OCI-LY7 (cell line): ENCODE results near the gene KIF1B. TPM values are rescaled to one million over a fixed set of nuclear protein-coding genes. Genes with fewer than 3 reads are reported as not detected.

ENCODE experiments used
- BruUV-seq: library from RNA; stranded (reverse); fragments of 400-500 nt; replicated peaks from 2 replicates; lab custom pipeline; 2021; lab: Mats Ljungman, UMichigan
- CTCF ChIA-PET: fragments of 300-600 bp; sonication (Branson Sonifier 250); formaldehyde crosslinking; loops from one replicate; lab custom pipeline; 2022; ENCODE audit warnings: antibody characterized with exemption; ENCODE audit not compliant: unreplicated experiment; lab: Charles Lee
- POLR2A ChIA-PET: fragments of 300-600 bp; sonication (Branson Sonifier 250); formaldehyde crosslinking; loops from one replicate; lab custom pipeline; 2022; ENCODE audit warnings: antibody characterized with exemption; lab: Charles Lee
- DNase-seq: peaks from one replicate; pipeline ENCODE4 v3.0.0-alpha.2; 2015; ENCODE audit warnings: low spot score
- H2AFZ ChIP-seq: fragments of 200-600 bp; sonication (generic), shearing (Covaris generic); 2 replicates; pipeline ENCODE4 v1.6.1; 2014; ENCODE audit warnings: mild to moderate bottlenecking, antibody characterized with exemption, low read length, moderate library complexity
- H3K27ac ChIP-seq: fragments of 200-600 bp; sonication (generic); 2 replicates; pipeline ENCODE4 v1.5.1; 2014; ENCODE audit warnings: mixed run types, low read depth, mild to moderate bottlenecking, moderate library complexity, low read length, inconsistent platforms; ENCODE audit not compliant: poor library complexity, severe bottlenecking
- H3K36me3 ChIP-seq: fragments of 200-600 bp; sonication (generic); 2 replicates; pipeline ENCODE4 v1.6.1; 2014; ENCODE audit warnings: mild to moderate bottlenecking, antibody characterized with exemption, low read length, moderate library complexity, mixed read lengths; ENCODE audit not compliant: insufficient read depth
- H3K4me1 ChIP-seq: fragments of 200-600 bp; sonication (generic); 2 replicates; pipeline ENCODE4 v1.5.1; 2014; ENCODE audit warnings: mild to moderate bottlenecking, low read length; ENCODE audit not compliant: insufficient read depth, poor library complexity, severe bottlenecking
- H3K4me2 ChIP-seq: fragments of 200-600 bp; sonication (generic); 2 replicates; pipeline ENCODE4 v1.6.1; 2014; ENCODE audit warnings: mild to moderate bottlenecking, low read length
- H3K4me3 ChIP-seq: fragments of 200-600 bp; sonication (generic); 2 replicates; pipeline ENCODE4 v1.5.1; 2014; ENCODE audit warnings: mild to moderate bottlenecking, low read depth, low read length; ENCODE audit not compliant: poor library complexity, severe bottlenecking
- H3K79me2 ChIP-seq: fragments of 200-600 bp; sonication (generic); 2 replicates; pipeline ENCODE4 v1.6.1; 2016; ENCODE audit warnings: low read depth, mild to moderate bottlenecking, low read length, moderate library complexity, mixed read lengths; ENCODE audit not compliant: insufficient read depth
- H3K9me2 ChIP-seq: fragments of 200-600 bp; sonication (generic); 2 replicates; pipeline ENCODE4 v1.6.1; 2016; ENCODE audit warnings: mild to moderate bottlenecking, low read length, mixed read lengths; ENCODE audit not compliant: insufficient read depth
- H3K9me3 ChIP-seq: fragments of 200-600 bp; sonication (generic); 2 replicates; pipeline ENCODE4 v1.6.1; 2014; ENCODE audit warnings: mild to moderate bottlenecking, mixed run types, low read length, mixed read lengths
- H4K20me1 ChIP-seq: fragments of 200-600 bp; sonication (generic); 2 replicates; pipeline ENCODE4 v1.6.1; 2014; ENCODE audit warnings: mild to moderate bottlenecking, antibody characterized with exemption, low read length, moderate library complexity, mixed read lengths; ENCODE audit not compliant: insufficient read depth
- EZH2phosphoT487 ChIP-seq: fragments of 200-600 bp; sonication (generic); IDR thresholded peaks from 2 replicates; pipeline ENCODE4 v1.6.1; 2018; ENCODE audit warnings: low read depth, borderline replicate concordance, mild to moderate bottlenecking, mixed run types, antibody characterized with exemption, low read length, moderate library complexity, mixed read lengths
- intact Hi-C: fragments of 100-400 bp; cut with micrococcal nuclease; formaldehyde crosslinking; loops from one replicate; pipeline ENCODE4 v1.10.0; 2022; ENCODE audit not compliant: unreplicated experiment
- total RNA-seq, 2 experiments: library from RNA; depleted of rRNA in 1 of 2; stranded (reverse); fragments of >200 nt in 1 of 2; shearing (Covaris generic) in 1 of 2; gene quantifications; 2 replicates each; pipeline ENCODE4 v1.2.3, GENCODE V29; 2014 to 2022
- TF ChIP-seq, protein P1 (sequence below): fragments of 200-600 bp; sonication (generic); conservative IDR thresholded peaks from 2 replicates; pipeline ENCODE4 v1.5.1; 2014; ENCODE audit warnings: mild to moderate bottlenecking, antibody characterized with exemption, low read length, moderate library complexity, mixed read lengths

Gene KIF1B
- total RNA-seq, 2 experiments from 2014 or later, result 3.8 to 4.8 TPM

- Histone ChIP-seq H3K27ac (no peak overlapping the region), H3K4me3 (no peak overlapping the region), H3K4me1 (no peaks in the 10 kb centered on the region), H3K4me2 (no peak overlapping the region), H3K36me3 (no peaks in the 10 kb centered on the region), H3K9me3 (no peaks in the 10 kb centered on the region), H2AFZ (no peak overlapping the region), H3K79me2 (no peaks in the 10 kb centered on the region), H3K9me2 (no peaks in the 10 kb centered on the region), H4K20me1 (no peaks in the 10 kb centered on the region)
- TF ChIP-seq, protein P1, sequence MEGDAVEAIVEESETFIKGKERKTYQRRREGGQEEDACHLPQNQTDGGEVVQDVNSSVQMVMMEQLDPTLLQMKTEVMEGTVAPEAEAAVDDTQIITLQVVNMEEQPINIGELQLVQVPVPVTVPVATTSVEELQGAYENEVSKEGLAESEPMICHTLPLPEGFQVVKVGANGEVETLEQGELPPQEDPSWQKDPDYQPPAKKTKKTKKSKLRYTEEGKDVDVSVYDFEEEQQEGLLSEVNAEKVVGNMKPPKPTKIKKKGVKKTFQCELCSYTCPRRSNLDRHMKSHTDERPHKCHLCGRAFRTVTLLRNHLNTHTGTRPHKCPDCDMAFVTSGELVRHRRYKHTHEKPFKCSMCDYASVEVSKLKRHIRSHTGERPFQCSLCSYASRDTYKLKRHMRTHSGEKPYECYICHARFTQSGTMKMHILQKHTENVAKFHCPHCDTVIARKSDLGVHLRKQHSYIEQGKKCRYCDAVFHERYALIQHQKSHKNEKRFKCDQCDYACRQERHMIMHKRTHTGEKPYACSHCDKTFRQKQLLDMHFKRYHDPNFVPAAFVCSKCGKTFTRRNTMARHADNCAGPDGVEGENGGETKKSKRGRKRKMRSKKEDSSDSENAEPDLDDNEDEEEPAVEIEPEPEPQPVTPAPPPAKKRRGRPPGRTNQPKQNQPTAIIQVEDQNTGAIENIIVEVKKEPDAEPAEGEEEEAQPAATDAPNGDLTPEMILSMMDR, result no peak
- no peak for TF ChIP-seq EZH2phosphoT487
- intact Hi-C loops, result no loop called here
- ChIA-PET CTCF (no interaction called here), POLR2A (no interaction called here)
- DNase-seq, result no peak
- BruUV-seq, result no TSS peak
Observed at GRCh38 chr1:10291705-10292104, 81.3 kb downstream of the KIF1B start.

DNA sequence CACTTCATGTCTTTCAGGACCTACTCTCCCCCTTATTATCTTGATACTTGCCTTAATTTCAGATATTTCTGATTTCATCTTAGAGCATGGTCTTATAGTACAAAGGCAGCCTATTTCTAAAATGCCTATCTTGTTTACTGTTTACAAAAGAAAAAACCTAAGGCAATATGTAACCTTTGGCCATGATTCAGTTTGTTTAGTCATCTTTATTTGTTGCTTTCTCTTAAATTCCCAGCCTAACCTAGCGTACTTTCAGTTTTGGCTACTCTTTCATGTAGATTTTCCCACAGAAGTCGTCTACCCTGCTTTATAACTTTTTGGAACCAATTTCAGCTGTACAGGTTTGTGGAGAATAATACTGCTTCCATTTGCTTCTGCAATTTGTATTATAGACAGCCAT is 81.8 kb downstream of the KIF1B start:
- no peak overlapping the region for H3K4me2 ChIP-seq
- intact Hi-C loops, result no loop called here
- TF ChIP-seq, protein P1, result no peak
- no peak for TF ChIP-seq EZH2phosphoT487
- no peaks in the 10 kb centered on the region for H3K4me1 ChIP-seq
- H3K36me3 ChIP-seq, result no peaks in the 10 kb centered on the region
- no peak for DNase-seq
- H3K79me2 ChIP-seq, result no peaks in the 10 kb centered on the region
- no peak overlapping the region for H2AFZ ChIP-seq
- CTCF ChIA-PET, result no interaction called here
- BruUV-seq, result no TSS peak
- H4K20me1 ChIP-seq, result no peaks in the 10 kb centered on the region
- no peaks in the 10 kb centered on the region for H3K9me3 ChIP-seq
- POLR2A ChIA-PET, result no interaction called here
- no peak overlapping the region for H3K4me3 ChIP-seq
- no peaks in the 10 kb centered on the region for H3K9me2 ChIP-seq
- H3K27ac ChIP-seq, result no peak overlapping the region

DNA sequence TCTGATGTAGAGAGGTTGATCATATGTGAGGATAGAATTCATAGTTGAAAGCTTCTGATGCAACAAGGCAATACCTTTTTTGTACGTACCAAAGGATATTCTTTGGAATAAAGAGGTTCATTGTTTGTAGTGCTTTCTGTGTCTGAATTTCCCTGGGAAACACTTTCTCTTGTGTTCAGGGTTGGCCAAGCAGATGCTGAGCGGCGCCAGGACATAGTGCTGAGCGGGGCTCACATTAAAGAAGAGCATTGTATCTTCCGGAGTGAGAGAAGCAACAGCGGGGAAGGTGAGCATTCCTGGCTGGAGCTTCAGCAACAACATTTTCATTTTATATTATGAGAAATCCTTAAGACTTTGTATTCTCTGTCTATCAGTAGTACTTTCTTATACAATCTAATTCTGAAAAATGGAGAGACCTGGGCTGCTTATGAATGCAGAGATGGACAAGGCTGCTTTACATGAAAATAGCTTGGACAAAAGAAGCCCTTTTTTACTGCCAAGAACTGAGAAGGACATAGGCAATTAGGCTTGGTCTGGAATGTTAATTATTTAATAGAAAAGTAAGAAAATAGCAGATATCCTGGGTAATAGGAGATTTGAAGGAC is 85.2 kb downstream of the KIF1B start:
- Histone ChIP-seq H3K4me1 (no peaks in the 10 kb centered on the region), H3K9me3 (no peaks in the 10 kb centered on the region), H3K4me3 (no peak overlapping the region), H3K79me2 (no peaks in the 10 kb centered on the region), H3K4me2 (no peak overlapping the region), H3K9me2 (no peaks in the 10 kb centered on the region), H2AFZ (no peak overlapping the region), H3K36me3 (no peaks in the 10 kb centered on the region), H4K20me1 (no peaks in the 10 kb centered on the region), H3K27ac (no peak overlapping the region)
- POLR2A ChIA-PET, result interaction anchor here (0.5 kb wide), 1 partner anchor 56 kb away, joined by 3 read pairs; no protein-coding TSS in a partner anchor
- intact Hi-C loops, result no loop called here
- CTCF ChIA-PET, result no interaction called here
- TF ChIP-seq, protein P1, result no peak
- no peak for TF ChIP-seq EZH2phosphoT487
- no TSS peak for BruUV-seq
- DNase-seq, result no peak
